Upper lobe of left lung (tissue), 6 donors: ENCODE data around the gene S100A4. TPM values are rescaled to one million over a fixed set of nuclear protein-coding genes. Genes with fewer than 3 reads are reported as not detected.

Experiments used
- ATAC-seq, 2 donors: fragments of 200-7000 bp; cut with Tn5 transposase; one replicate each; pipeline ENCODE4 v1.9.1; 2022; ENCODE audit warnings: mild to moderate bottlenecking in 2 of 2, moderate library complexity in 2 of 2; ENCODE audit not compliant: low FRiP score in 2 of 2
- DNase-seq, 2 donors: peaks; one replicate each; pipeline ENCODE4 v3.0.0-alpha.2; 2019 to 2020
- H3K27ac ChIP-seq, 4 donors: fragments of 200-600 bp; sonication (generic); one replicate each; pipeline ENCODE4 v1.5.1; 2016 to 2019
- H3K27me3 ChIP-seq, 4 donors: fragments of 200-600 bp; sonication (generic); one replicate each; pipeline ENCODE4 v1.5.1; 2017 to 2019
- H3K36me3 ChIP-seq, 4 donors: fragments of 200-600 bp; sonication (generic); one replicate each; pipeline ENCODE4 v1.5.1; 2016 to 2019
- H3K4me1 ChIP-seq, 4 donors: fragments of 200-600 bp; sonication (generic); one replicate each; pipeline ENCODE4 v1.5.1; 2018 to 2019
- H3K4me3 ChIP-seq, 4 donors: fragments of 200-600 bp; sonication (generic); one replicate each; pipeline ENCODE4 v1.5.1; 2017 to 2019; ENCODE audit warnings: mild to moderate bottlenecking in 2 of 4, moderate library complexity in 1 of 4
- H3K9me3 ChIP-seq, 4 donors: fragments of 200-600 bp; sonication (generic); one replicate each; pipeline ENCODE4 v1.5.1; 2018 to 2019
- EP300 ChIP-seq, 4 donors: sonication (generic); formaldehyde crosslinking; IDR thresholded peaks; one replicate each; pipeline ENCODE4 v1.5.1; 2017; ENCODE audit warnings: antibody characterized with exemption in 4 of 4, control low read depth in 2 of 4
- POLR2A ChIP-seq, 4 donors: fragments of 450-650 bp; IDR thresholded peaks; one replicate each; pipeline ENCODE4 v1.5.1; 2016 to 2017; ENCODE audit warnings: antibody characterized with exemption in 4 of 4, mild to moderate bottlenecking in 2 of 4
- POLR2AphosphoS5 ChIP-seq, 2 donors: sonication (generic); formaldehyde crosslinking; IDR thresholded peaks; one replicate each; pipeline ENCODE4 v1.5.1; 2017; ENCODE audit warnings: antibody characterized with exemption in 2 of 2
- WGBS, 2 donors: methylation state at CpG; one replicate each; pipeline ENCODE4 v1.1.5; 2017 to 2018; 5-methylcytosine and 5-hydroxymethylcytosine counted together
- total RNA-seq, 6 donors: library from RNA; depleted of rRNA in 4 of 6; stranded (reverse); fragments of >200 nt in 4 of 6; gene quantifications; one replicate each; pipeline versions ENCODE4 v1.1.0 to v1.2.1, GENCODE V29; 2016 to 2021
- TF ChIP-seq, protein P1 (sequence below), 6 experiments: fragments of 450-650 bp in 4 of 6; fragments of 200-600 bp in 2 of 6; sonication (generic) in 2 of 6; IDR thresholded peaks; one replicate each; pipeline ENCODE4 v1.5.1; 2016 to 2019; ENCODE audit warnings: antibody characterized with exemption in 6 of 6
- donor health status: DM: no; HTN: no; CAD: no; lungs with moderate emphysema.
- donor health status: DM: no; HTN: yes; CAD: no; lungs with severe emphysema.

Gene S100A4
- total RNA-seq, 6 donors from 2014 or later, result 234 to 983 (median 633) TPM

DNA sequence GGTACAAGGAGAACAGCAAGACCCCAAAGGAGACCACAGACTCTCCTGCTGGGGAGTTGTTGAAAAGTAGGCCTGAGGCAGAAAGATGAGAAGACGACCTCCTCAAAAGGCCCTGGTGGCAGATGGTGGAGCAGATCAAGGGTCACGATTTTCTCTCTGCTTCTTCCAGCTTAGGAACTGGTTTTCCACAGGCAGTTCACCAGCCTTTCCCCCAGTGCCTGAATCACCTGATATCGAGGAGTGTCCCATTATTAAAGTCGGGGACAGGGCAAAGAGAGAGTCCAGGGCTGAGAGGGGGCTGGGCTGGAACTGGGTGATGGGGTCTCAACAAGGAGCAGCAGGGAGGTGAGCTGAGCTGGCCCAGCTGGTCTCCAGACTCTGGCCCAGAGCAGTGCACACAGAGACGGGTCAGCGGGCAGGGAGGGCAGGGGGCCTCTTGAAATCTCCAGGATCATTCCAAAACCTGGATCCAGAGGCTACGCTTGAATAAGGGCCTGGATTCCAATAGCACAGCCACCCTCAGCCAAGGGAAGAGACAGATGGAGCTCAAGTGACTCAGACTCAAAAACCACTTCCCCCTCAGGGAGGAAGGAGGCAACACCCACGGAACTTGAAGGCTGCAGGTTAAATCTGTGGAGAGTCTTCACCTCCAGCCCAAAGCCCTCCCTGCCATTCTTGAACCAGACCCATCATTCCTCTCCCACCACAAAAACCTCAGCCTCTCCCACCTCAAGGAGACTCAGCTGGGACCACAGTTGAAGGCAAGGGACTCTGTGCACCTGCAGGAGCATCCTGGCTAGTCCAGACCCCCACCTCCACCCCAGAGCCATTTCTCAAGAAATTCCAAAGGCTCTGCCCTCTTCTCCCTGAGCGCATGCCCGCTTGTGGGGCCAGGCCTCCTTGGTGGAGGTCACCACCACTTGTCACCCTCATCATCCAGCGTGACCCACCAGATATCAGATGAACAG lies 4.9 kb downstream of the S100A4 start, which contains the start of gene S100A5:
Gene S100A5 (minus strand): TSS at position 541 of the 968 bp plus-strand sequence. CDS start 743 bp downstream, outside the sequence.
- DNase-seq, result no peak
- peak in 1 of 2 donors; percentile 2 for ATAC-seq
- Histone ChIP-seq H3K4me1 (peaks cover 59 to 71% (median 64%) of the 10 kb centered on the region in 4 donors), H3K9me3 (no peaks in the 10 kb centered on the region), H3K36me3 (peaks cover 0 to 16% (median 2%) of the 10 kb centered on the region in 4 donors), H3K4me3 (no peak within 1 kb of the TSS), H3K27me3 (no peaks in the 10 kb centered on the region), H3K27ac (peak within 1 kb of the TSS; percentile 57 to 88 (median 78))
- 71 to 79% methylated on average over 11 of the region's 11 CpGs for WGBS, 2 donors
- TF ChIP-seq POLR2AphosphoS5 (IDR thresholded peaks at IDR 0.05) (no peak), POLR2A (IDR thresholded peaks at IDR 0.05) (no peak), EP300 (IDR thresholded peaks at IDR 0.05) (no peak)
- TF ChIP-seq, protein P1, sequence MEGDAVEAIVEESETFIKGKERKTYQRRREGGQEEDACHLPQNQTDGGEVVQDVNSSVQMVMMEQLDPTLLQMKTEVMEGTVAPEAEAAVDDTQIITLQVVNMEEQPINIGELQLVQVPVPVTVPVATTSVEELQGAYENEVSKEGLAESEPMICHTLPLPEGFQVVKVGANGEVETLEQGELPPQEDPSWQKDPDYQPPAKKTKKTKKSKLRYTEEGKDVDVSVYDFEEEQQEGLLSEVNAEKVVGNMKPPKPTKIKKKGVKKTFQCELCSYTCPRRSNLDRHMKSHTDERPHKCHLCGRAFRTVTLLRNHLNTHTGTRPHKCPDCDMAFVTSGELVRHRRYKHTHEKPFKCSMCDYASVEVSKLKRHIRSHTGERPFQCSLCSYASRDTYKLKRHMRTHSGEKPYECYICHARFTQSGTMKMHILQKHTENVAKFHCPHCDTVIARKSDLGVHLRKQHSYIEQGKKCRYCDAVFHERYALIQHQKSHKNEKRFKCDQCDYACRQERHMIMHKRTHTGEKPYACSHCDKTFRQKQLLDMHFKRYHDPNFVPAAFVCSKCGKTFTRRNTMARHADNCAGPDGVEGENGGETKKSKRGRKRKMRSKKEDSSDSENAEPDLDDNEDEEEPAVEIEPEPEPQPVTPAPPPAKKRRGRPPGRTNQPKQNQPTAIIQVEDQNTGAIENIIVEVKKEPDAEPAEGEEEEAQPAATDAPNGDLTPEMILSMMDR (IDR thresholded peaks at IDR 0.05), result no peak

DNA sequence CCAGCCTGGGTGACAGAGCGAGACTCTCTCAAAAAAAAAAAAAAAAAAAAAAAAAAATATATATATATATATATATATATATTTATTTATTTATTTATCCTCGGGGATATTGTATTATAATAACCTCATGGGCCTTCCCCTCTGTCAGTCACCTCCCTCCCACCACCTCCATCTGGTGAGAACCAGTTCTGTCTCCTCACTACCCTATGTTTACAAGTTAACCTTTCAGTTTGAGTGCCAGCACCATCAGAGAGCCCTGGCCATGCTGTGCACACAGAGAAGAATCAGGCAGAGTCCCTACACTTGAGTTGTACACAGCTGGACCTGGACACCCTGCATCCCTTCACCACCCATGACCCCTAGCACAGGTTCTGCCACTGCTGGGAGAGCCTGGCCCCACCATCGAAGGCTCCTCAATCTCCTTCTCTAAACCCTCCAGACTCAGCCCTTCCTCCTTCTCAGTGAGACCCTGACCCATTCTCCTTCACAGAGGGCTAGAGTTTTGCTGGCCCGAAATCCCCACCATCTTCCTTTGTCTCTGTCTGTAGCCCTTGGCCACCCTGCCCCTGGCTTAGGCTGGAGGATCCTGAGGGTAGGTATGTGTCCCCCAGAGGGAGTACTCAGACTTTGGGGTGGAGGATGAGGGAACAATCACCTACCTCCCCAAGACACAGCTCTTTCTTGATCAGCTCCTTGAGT lies 6.1 kb downstream of the S100A4 start:
- H3K4me1 ChIP-seq, result peaks cover 50 to 67% (median 57%) of the 10 kb centered on the region in 4 donors
- 80 to 86% methylated on average over 4 of the region's 4 CpGs for WGBS, 2 donors
- TF ChIP-seq POLR2AphosphoS5 (IDR thresholded peaks at IDR 0.05), result no peak
- TF ChIP-seq, protein P1 (IDR thresholded peaks at IDR 0.05), result no peak
- no peak for TF ChIP-seq POLR2A (IDR thresholded peaks at IDR 0.05)
- no peak for TF ChIP-seq EP300 (IDR thresholded peaks at IDR 0.05)
- ATAC-seq (no peak), DNase-seq (no peak)
- no peaks in the 10 kb centered on the region for H3K27me3 ChIP-seq
- H3K9me3 ChIP-seq, result no peaks in the 10 kb centered on the region
- H3K36me3 ChIP-seq, result peaks cover 0 to 18% (median 3%) of the 10 kb centered on the region in 4 donors
- no peak overlapping the region for H3K4me3 ChIP-seq
- peak overlapping the region in 1 of 4 donors; percentile 88 for H3K27ac ChIP-seq

DNA sequence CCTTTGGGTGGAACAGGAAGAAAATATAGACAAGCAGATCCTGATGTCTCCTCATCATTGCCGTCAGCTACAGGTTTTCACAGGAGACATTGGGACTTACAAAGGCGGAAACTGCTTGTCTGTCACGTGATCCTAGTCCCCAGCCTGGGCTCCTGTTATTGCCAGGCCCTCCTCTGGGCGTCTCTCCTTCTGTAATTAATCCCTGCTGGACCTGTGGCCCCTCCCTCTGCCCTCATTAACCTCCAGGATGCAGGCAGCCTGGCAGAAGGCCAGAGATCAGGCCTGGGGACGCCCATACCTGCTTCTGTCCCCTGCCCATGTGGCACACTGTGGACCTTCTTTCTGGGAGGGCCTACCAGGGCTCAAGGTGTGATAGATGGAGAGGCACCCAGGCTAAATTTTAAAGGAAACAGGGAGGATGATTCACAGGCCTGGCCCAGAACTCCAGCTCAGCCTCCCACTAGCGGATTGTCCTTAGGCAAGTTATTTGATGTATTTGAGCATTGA lies 7.2 kb downstream of the S100A4 start:
- ATAC-seq (no peak), DNase-seq (no peak)
- 67 to 71% methylated on average over 6 of the region's 6 CpGs for WGBS, 2 donors
- Histone ChIP-seq H3K9me3 (no peaks in the 10 kb centered on the region), H3K36me3 (peaks cover 0 to 17% (median 8%) of the 10 kb centered on the region in 4 donors), H3K27ac (peak overlapping the region in 1 of 4 donors; percentile 46), H3K4me1 (peaks cover 47 to 67% (median 57%) of the 10 kb centered on the region in 4 donors), H3K27me3 (no peaks in the 10 kb centered on the region), H3K4me3 (no peak overlapping the region)
- TF ChIP-seq POLR2AphosphoS5 (IDR thresholded peaks at IDR 0.05) (no peak), POLR2A (IDR thresholded peaks at IDR 0.05) (no peak), EP300 (IDR thresholded peaks at IDR 0.05) (no peak)
- TF ChIP-seq, protein P1 (IDR thresholded peaks at IDR 0.05), result no peak

DNA sequence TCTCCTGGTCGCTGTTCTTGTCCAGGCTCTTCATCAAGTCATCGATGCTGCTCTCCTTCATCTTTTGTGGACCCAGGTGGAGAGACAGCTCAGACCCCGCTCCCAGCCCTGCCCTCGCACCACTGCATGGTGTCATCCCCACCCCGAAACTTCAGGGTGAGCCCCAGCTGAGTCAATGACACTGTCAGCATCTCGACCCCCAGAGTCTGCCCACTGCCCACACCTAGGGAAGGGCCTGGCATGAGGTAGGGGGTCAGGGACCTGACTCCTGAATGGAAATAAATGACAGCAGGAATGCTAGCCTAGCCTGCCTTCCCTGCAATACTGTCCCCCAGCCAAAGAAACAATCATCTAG lies 8.3 kb downstream of the S100A4 start:
- peak overlapping the region in 3 of 4 donors; percentile 98 to 100 (median 100) for H3K27ac ChIP-seq
- ATAC-seq (no peak), DNase-seq (no peak)
- no peak overlapping the region for H3K4me3 ChIP-seq
- WGBS, 2 donors, result 95 to 98% methylated on average over 6 of the region's 6 CpGs
- H3K9me3 ChIP-seq, result no peaks in the 10 kb centered on the region
- TF ChIP-seq POLR2A (IDR thresholded peaks at IDR 0.05), result no peak
- no peak for TF ChIP-seq EP300 (IDR thresholded peaks at IDR 0.05)
- TF ChIP-seq POLR2AphosphoS5 (IDR thresholded peaks at IDR 0.05), result no peak
- TF ChIP-seq, protein P1 (IDR thresholded peaks at IDR 0.05), result no peak
- H3K27me3 ChIP-seq, result no peaks in the 10 kb centered on the region
- peaks cover 0 to 11% (median 8%) of the 10 kb centered on the region in 4 donors for H3K36me3 ChIP-seq
- H3K4me1 ChIP-seq, result peaks cover 47 to 67% (median 56%) of the 10 kb centered on the region in 4 donors
